OCI-LY3 (cell line): ENCODE results near the gene TTC39B.

Source experiments
- CTCF ChIP-seq: fragments of 200-600, 300-600 bp; sonication (generic); IDR thresholded peaks from 2 replicates; pipeline ENCODE4 v1.5.1; 2014; ENCODE audit warnings: antibody characterized with exemption, low read length, low read depth
- EZH2phosphoT487 ChIP-seq: fragments of 200-600 bp; shearing (Covaris generic); IDR thresholded peaks from 2 replicates; pipeline ENCODE4 v1.6.1; 2018; ENCODE audit warnings: antibody characterized with exemption, mixed run types, low read depth

- TF ChIP-seq CTCF (no peak), EZH2phosphoT487 (no peak)
Observed at GRCh38 chr9:15352306-15352705, 45.3 kb upstream of the TTC39B start.
